ENCODE measurements around the gene KRTAP19-2. TPM values are rescaled to one million over a fixed set of nuclear protein-coding genes. Genes with fewer than 3 reads are reported as not detected.

KRTAP19-2 gene
- total and polyA plus RNA-seq, 9 of the 15 experiments (the other 6 are each of a cell fraction or from before 2014, with no cell fraction given) = not detected

- H3K4me3 ChIP-seq = no peak overlapping the region
- intact Hi-C loops (cut with micrococcal nuclease) = no loop called here
- no peak overlapping the region for H3K9ac ChIP-seq (ENCODE audit: insufficient read depth in 1 of 2, low read depth in 2 of 2, low read length in 2 of 2)
- H3K9me3 ChIP-seq (replicated peaks; ENCODE audit: control insufficient read depth, insufficient read depth, low read depth, low read length) = no peaks in the 10 kb centered on the region; the same call in 1 of the 2 replicates
- no peak overlapping the region for H3K27ac ChIP-seq (ENCODE audit: extremely low read depth, low read depth, low read length)
- WGBS (ENCODE audit: insufficient coverage, low coverage, missing lambda C conversion rate) = 0% methylated on average over 1 of the region's 1 CpG
- no peaks in the 10 kb centered on the region for H3K79me2 ChIP-seq (ENCODE audit: control insufficient read depth, insufficient read depth, low read length)
- no peaks in the 10 kb centered on the region for H3K27me3 ChIP-seq (ENCODE audit: control insufficient read depth in 2 of 2, insufficient read depth in 2 of 2, low read length in 2 of 2)
- CTCF ChIA-PET (ENCODE audit: low intra/inter-chr PET ratio) = no interaction called here
- no peaks in the 10 kb centered on the region for H4K20me1 ChIP-seq (replicated peaks; ENCODE audit: control insufficient read depth, insufficient read depth, low read length)
- POLR2A ChIA-PET = no interaction called here
- FAIRE-seq = no peak
- H2AFZ ChIP-seq (ENCODE audit: low read depth, low read length) = no peak overlapping the region
- DNase-seq (ENCODE audit: extremely low read depth in 1 of 4, low spot score in 3 of 4) = no peak
- no peaks in the 10 kb centered on the region for H3K9me1 ChIP-seq (ENCODE audit: control insufficient read depth, insufficient read depth, low read length)
- no peaks in the 10 kb centered on the region for H3K4me1 ChIP-seq (replicated peaks in 1 of 2; ENCODE audit: control insufficient read depth in 2 of 2, insufficient read depth in 2 of 2, low read length in 2 of 2)
- ATAC-seq = no peak
- no peaks in the 10 kb centered on the region for H3K36me3 ChIP-seq (ENCODE audit: control insufficient read depth, insufficient read depth, low read length)
- in situ Hi-C loops (cut with MboI) = no loop called here
- BruUV-seq (replicated peaks) = no TSS peak
- no peak for TF ChIP-seq ZNF785 (CRISPR knock-in tag; IDR thresholded peaks at IDR 0.05)
- H3K4me2 ChIP-seq (ENCODE audit: insufficient read depth, low read length) = no peak overlapping the region
These were observed 43.0 kb downstream of the KRTAP19-2 start for GRCh38 chr21:30444204-30444603.

GRCh38 chr21:30443226-30443625, 44.0 kb downstream of the KRTAP19-2 start:
- CTCF ChIA-PET (ENCODE audit: low intra/inter-chr PET ratio) = no interaction called here
- H3K9me1 ChIP-seq (ENCODE audit: control insufficient read depth, insufficient read depth, low read length) = no peaks in the 10 kb centered on the region
- no peak for TF ChIP-seq CTCFL (IDR thresholded peaks at IDR 0.05; ENCODE audit: borderline replicate concordance, insufficient read depth, low read depth, low read length, poor library complexity, severe bottlenecking)
- no peak for TF ChIP-seq ZNF212 (CRISPR knock-in tag; IDR thresholded peaks at IDR 0.05)
- no peak for TF ChIP-seq CHCHD3 (CRISPR knock-in tag; IDR thresholded peaks at IDR 0.05)
- no peak for TF ChIP-seq DDX20 (tag; IDR thresholded peaks at IDR 0.05; ENCODE audit: low read depth)
- TF ChIP-seq ELK3 (CRISPR knock-in tag; IDR thresholded peaks at IDR 0.05) = no peak
- no peak for TF ChIP-seq SREBF2 (CRISPR knock-in tag; IDR thresholded peaks at IDR 0.05)
- no peak for TF ChIP-seq KAT2B (IDR thresholded peaks at IDR 0.05; ENCODE audit: low read depth, low read length)
- no peak for TF ChIP-seq DPF2 (IDR thresholded peaks at IDR 0.05)
- no peak for TF ChIP-seq CREB3 (tag; conservative IDR thresholded peaks at IDR 0.05; ENCODE audit: low read depth)
- TF ChIP-seq ZNF449 (CRISPR knock-in tag; IDR thresholded peaks at IDR 0.05) = no peak
- TF ChIP-seq PTBP1 (IDR thresholded peaks at IDR 0.05; ENCODE audit: low read depth, low read length) = no peak

More at GRCh38 chr21:30443226-30443625, 44.0 kb downstream of the KRTAP19-2 start:
- no peak for DNase-seq (ENCODE audit: extremely low read depth in 1 of 4, low spot score in 3 of 4)
- FAIRE-seq = no peak
- Histone ChIP-seq H3K4me2 (ENCODE audit: insufficient read depth, low read length) (no peak overlapping the region), H3K4me3 (no peak overlapping the region), H3K4me1 (replicated peaks in 1 of 2; ENCODE audit: control insufficient read depth in 2 of 2, insufficient read depth in 2 of 2, low read length in 2 of 2) (no peaks in the 10 kb centered on the region), H3K27ac (ENCODE audit: extremely low read depth, low read depth, low read length) (no peak overlapping the region), H3K79me2 (ENCODE audit: control insufficient read depth, insufficient read depth, low read length) (no peaks in the 10 kb centered on the region), H3K9ac (ENCODE audit: insufficient read depth in 1 of 2, low read depth in 2 of 2, low read length in 2 of 2) (no peak overlapping the region), H3K36me3 (ENCODE audit: control insufficient read depth, insufficient read depth, low read length) (no peaks in the 10 kb centered on the region), H2AFZ (ENCODE audit: low read depth, low read length) (no peak overlapping the region), H4K20me1 (replicated peaks; ENCODE audit: control insufficient read depth, insufficient read depth, low read length) (no peaks in the 10 kb centered on the region), H3K27me3 (ENCODE audit: control insufficient read depth in 2 of 2, insufficient read depth in 2 of 2, low read length in 2 of 2) (no peaks in the 10 kb centered on the region), H3K9me3 (replicated peaks; ENCODE audit: control insufficient read depth, insufficient read depth, low read depth, low read length) (no peaks in the 10 kb centered on the region; the same call in 1 of the 2 replicates)
- POLR2A ChIA-PET = no interaction called here
- intact Hi-C loops (cut with micrococcal nuclease) = no loop called here
- no TSS peak for BruUV-seq (replicated peaks)
- in situ Hi-C loops (cut with MboI) = no loop called here
- ATAC-seq = no peak

All from K562 (cell line).